DND-41 (cell line): ENCODE measurements around the gene EXOC1L.

Experiments
- ATAC-seq: fragments of 200-7000 bp; cut with Tn5 transposase; 3 replicates; pipeline ENCODE4 v1.9.1; 2021; ENCODE audit warnings: low read depth; ENCODE audit not compliant: insufficient read depth
- DNase-seq: peaks from one replicate; pipeline ENCODE4 v3.0.0-alpha.2; 2020
- H2AFZ ChIP-seq: 2 replicates; pipeline ENCODE4 v1.6.0; 2012; ENCODE audit warnings: low read depth, low read length
- H3K27ac ChIP-seq: 2 replicates; pipeline ENCODE4 v1.5.1; 2012; ENCODE audit warnings: low read length, inconsistent platforms
- H3K27me3 ChIP-seq: fragments of 200-600 bp; sonication (generic); 2 replicates; pipeline ENCODE4 v1.6.0; 2012; ENCODE audit warnings: low read length, mild to moderate bottlenecking, inconsistent platforms; ENCODE audit not compliant: insufficient read depth, poor library complexity
- H3K36me3 ChIP-seq: 2 replicates; pipeline ENCODE4 v1.5.1; 2012; ENCODE audit warnings: low read length, inconsistent platforms; ENCODE audit not compliant: insufficient read depth
- H3K4me1 ChIP-seq: 2 replicates; pipeline ENCODE4 v1.5.1; 2012; ENCODE audit warnings: mild to moderate bottlenecking, low read length; ENCODE audit not compliant: insufficient read depth
- H3K4me2 ChIP-seq: 2 replicates; pipeline ENCODE4 v1.6.0; 2012; ENCODE audit warnings: mild to moderate bottlenecking, moderate library complexity, low read length, inconsistent platforms; ENCODE audit not compliant: insufficient read depth
- H3K4me3 ChIP-seq, 2 experiments: fragments of 200-600 bp in 1 of 2; shearing (Covaris generic) in 1 of 2; 2 replicates each; pipeline ENCODE4 v1.5.1; 2012 to 2016; ENCODE audit warnings: inconsistent platforms in 2 of 2, low read length in 2 of 2, mild to moderate bottlenecking in 2 of 2, low read depth in 1 of 2, moderate library complexity in 1 of 2
- H3K79me2 ChIP-seq: 2 replicates; pipeline ENCODE4 v1.6.0; 2012; ENCODE audit warnings: low read length, inconsistent platforms; ENCODE audit not compliant: insufficient read depth
- H3K9ac ChIP-seq: 2 replicates; pipeline ENCODE4 v1.6.0; 2012; ENCODE audit warnings: low read depth, mild to moderate bottlenecking, inconsistent platforms, low read length, moderate library complexity
- H3K9me3 ChIP-seq: 2 replicates; pipeline ENCODE4 v1.5.1; 2012; ENCODE audit warnings: low read length, moderate library complexity, mild to moderate bottlenecking, inconsistent platforms; ENCODE audit not compliant: insufficient read depth, severe bottlenecking
- H4K20me1 ChIP-seq: 2 replicates; pipeline ENCODE4 v1.6.0; 2012; ENCODE audit warnings: low read length; ENCODE audit not compliant: insufficient read depth
- CTCF ChIP-seq: IDR thresholded peaks from 2 replicates; pipeline ENCODE4 v1.5.1; 2012; ENCODE audit warnings: borderline replicate concordance, low read length, moderate library complexity, mild to moderate bottlenecking; ENCODE audit not compliant: poor library complexity, severe bottlenecking; ENCODE audit errors: extremely low read depth
- EZH2 ChIP-seq: IDR thresholded peaks from 3 replicates; pipeline ENCODE4 v1.6.1; 2012; ENCODE audit warnings: borderline replicate concordance, low read depth, mild to moderate bottlenecking, moderate library complexity, low read length, inconsistent platforms; ENCODE audit not compliant: severe bottlenecking

EXOC1L gene

DNA sequence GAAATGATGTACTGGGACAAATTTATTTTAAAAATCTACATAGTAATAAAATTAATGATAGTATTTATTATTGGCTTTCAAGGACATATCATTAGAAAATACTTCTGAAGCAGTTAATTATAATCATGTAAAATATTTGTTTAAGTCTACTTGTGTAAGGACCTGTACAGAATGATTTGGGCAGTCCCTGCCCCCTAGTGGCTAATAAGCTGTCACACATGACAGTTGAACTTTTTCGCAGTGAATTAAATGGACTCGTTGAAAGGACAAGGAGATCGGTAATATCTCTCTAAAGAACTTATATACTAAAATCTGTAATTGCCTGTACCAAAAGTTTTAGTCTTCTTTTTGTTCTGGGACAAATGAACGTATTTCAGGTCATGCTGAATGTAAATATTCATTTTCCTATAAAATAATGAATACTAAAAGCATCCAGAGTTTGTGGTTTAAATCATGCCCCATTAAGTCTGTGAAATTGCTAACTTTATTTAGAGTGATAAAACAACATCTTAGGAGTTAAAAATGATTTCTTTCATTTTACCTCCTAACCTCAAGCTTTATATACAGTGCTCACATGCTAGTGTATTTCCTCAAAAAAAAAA, 47.5 kb downstream of the EXOC1L start:
- DNase-seq = peak; percentile 29
- no peak overlapping the region for H3K4me3 ChIP-seq
- no peak overlapping the region for H3K9ac ChIP-seq
- no peaks in the 10 kb centered on the region for H4K20me1 ChIP-seq
- ATAC-seq = peak; percentile 92
- no peaks in the 10 kb centered on the region for H3K4me1 ChIP-seq
- peaks cover 58% of the 10 kb centered on the region for H3K36me3 ChIP-seq
- H3K4me2 ChIP-seq = no peak overlapping the region
- no peaks in the 10 kb centered on the region for H3K27me3 ChIP-seq
- H3K9me3 ChIP-seq = no peaks in the 10 kb centered on the region
- no peaks in the 10 kb centered on the region for H3K79me2 ChIP-seq
- H3K27ac ChIP-seq = no peak overlapping the region
- no peak overlapping the region for H2AFZ ChIP-seq
- TF ChIP-seq EZH2 (no peak), CTCF (peak; percentile 82)

- H3K9me3 ChIP-seq = no peaks in the 10 kb centered on the region
- H3K4me3 ChIP-seq = no peak overlapping the region
- no peaks in the 10 kb centered on the region for H4K20me1 ChIP-seq
- DNase-seq (no peak), ATAC-seq (no peak)
- H3K27me3 ChIP-seq = no peaks in the 10 kb centered on the region
- peaks cover 61% of the 10 kb centered on the region for H3K36me3 ChIP-seq
- TF ChIP-seq EZH2 = no peak
- TF ChIP-seq CTCF = no peak
- no peak overlapping the region for H3K4me2 ChIP-seq
- H3K9ac ChIP-seq = no peak overlapping the region
- no peak overlapping the region for H2AFZ ChIP-seq
- H3K79me2 ChIP-seq = no peaks in the 10 kb centered on the region
- H3K4me1 ChIP-seq = no peaks in the 10 kb centered on the region
- no peak overlapping the region for H3K27ac ChIP-seq
Observed at GRCh38 chr4:55868581-55869090, 49.0 kb downstream of the EXOC1L start.

- ATAC-seq (no peak), DNase-seq (no peak)
- H3K27me3 ChIP-seq = no peaks in the 10 kb centered on the region
- H2AFZ ChIP-seq = no peak overlapping the region
- no peak overlapping the region for H3K4me2 ChIP-seq
- no peaks in the 10 kb centered on the region for H4K20me1 ChIP-seq
- no peak overlapping the region for H3K4me3 ChIP-seq
- H3K79me2 ChIP-seq = no peaks in the 10 kb centered on the region
- peaks cover 68% of the 10 kb centered on the region for H3K36me3 ChIP-seq
- no peaks in the 10 kb centered on the region for H3K9me3 ChIP-seq
- H3K27ac ChIP-seq = no peak overlapping the region
- TF ChIP-seq EZH2 = no peak
- no peak for TF ChIP-seq CTCF
- H3K4me1 ChIP-seq = no peaks in the 10 kb centered on the region
- no peak overlapping the region for H3K9ac ChIP-seq
Observed at GRCh38 chr4:55871299-55871800, 51.8 kb downstream of the EXOC1L start.
